SH-SY5Y (cell line): ENCODE measurements around the gene PADI1.

ENCODE experiments used
- GATA2 ChIP-seq: IDR thresholded peaks from 2 replicates; pipeline ENCODE4 v1.6.1; 2011; ENCODE audit warnings: mild to moderate bottlenecking, low read depth, low read length
- GATA3 ChIP-seq: IDR thresholded peaks from 2 replicates; pipeline ENCODE4 v1.6.1; 2011; ENCODE audit warnings: low read depth, mild to moderate bottlenecking, low read length, moderate library complexity

- TF ChIP-seq GATA2 (no peak), GATA3 (no peak)
These were observed 5.2 kb downstream of the PADI1 start for GRCh38 chr1:17210176-17210575.
